Skin of body (tissue), 2 donors: ENCODE measurements around the gene AMHR2. TPM values are rescaled to one million over a fixed set of nuclear protein-coding genes. Genes with fewer than 3 reads are reported as not detected.
"Not testable (repeated sequence)": the region's sequence is repeated elsewhere in the genome, so short reads cannot be mapped to it uniquely, and the experiment has no call there.

ENCODE experiments used
- DNase-seq: peaks from one replicate; lab custom pipeline; 2025; lab: John Stamatoyannopoulos, UW
- total RNA-seq: library from RNA; depleted of rRNA; stranded (reverse); fragments of >200 nt; gene quantifications from one replicate; pipeline ENCODE4 v1.2.3, GENCODE V29; 2014

The AMHR2 gene
- total RNA-seq: not detected

GRCh38 chr12:53423597-53423996 lies at the start of gene AMHR2:
Gene AMHR2, plus strand, starts transcription at chr12:53423855. Its CDS starts 80 bp downstream, at chr12:53423935.
- DNase-seq: no peak

GRCh38 chr12:53374277-53374676 lies 49.4 kb upstream of the AMHR2 start:
- DNase-seq: not testable (repeated sequence)

GRCh38 chr12:53376747-53377146 lies 46.9 kb upstream of the AMHR2 start:
- no peak for DNase-seq

GRCh38 chr12:53378222-53378621 lies 45.4 kb upstream of the AMHR2 start:
- no peak for DNase-seq

GRCh38 chr12:53378724-53379388 lies 44.8 kb upstream of the AMHR2 start:
- peak; percentile 14 for DNase-seq

- DNase-seq: peak; percentile 100
These were observed 44.1 kb upstream of the AMHR2 start for GRCh38 chr12:53379389-53380103.

GRCh38 chr12:53380104-53380793 lies 43.4 kb upstream of the AMHR2 start, which contains the start of gene SP1:
Gene SP1, plus strand, starts transcription at chr12:53380176. Its CDS starts 116 bp downstream, at chr12:53380292.
- peak; percentile 92 for DNase-seq

- no peak for DNase-seq
These were observed 42.6 kb upstream of the AMHR2 start for GRCh38 chr12:53380794-53381730.

- no peak for DNase-seq
These were observed 41.7 kb upstream of the AMHR2 start for GRCh38 chr12:53381731-53382630.

GRCh38 chr12:53383258-53383657 lies 40.4 kb upstream of the AMHR2 start:
- DNase-seq: no peak

- not testable (repeated sequence) for DNase-seq
These were observed 37.3 kb upstream of the AMHR2 start for GRCh38 chr12:53386381-53386780.

GRCh38 chr12:53388932-53389331 lies 34.7 kb upstream of the AMHR2 start:
- no peak for DNase-seq

GRCh38 chr12:53389702-53390101 lies 34.0 kb upstream of the AMHR2 start:
- DNase-seq: no peak

GRCh38 chr12:53391724-53392123 lies 31.9 kb upstream of the AMHR2 start:
- peak; percentile 86 for DNase-seq

- DNase-seq: no peak
These were observed 23.8 kb upstream of the AMHR2 start for GRCh38 chr12:53399896-53400295.

GRCh38 chr12:53402351-53402750 lies 21.3 kb upstream of the AMHR2 start:
- DNase-seq: not testable (repeated sequence)

GRCh38 chr12:53402871-53403270 lies 20.8 kb upstream of the AMHR2 start:
- no peak for DNase-seq

GRCh38 chr12:53410951-53411350 lies 12.7 kb upstream of the AMHR2 start:
- DNase-seq: no peak

- DNase-seq: no peak
These were observed 10.0 kb upstream of the AMHR2 start for GRCh38 chr12:53413485-53414204.
